CD14-positive monocyte (primary cell): ENCODE data around the gene CFL1. TPM values are rescaled to one million over a fixed set of nuclear protein-coding genes. Genes with fewer than 3 reads are reported as not detected.

Source experiments
- DNase-seq, 3 donors: peaks; one replicate each; pipeline ENCODE4 v3.0.0-alpha.2; 2011 to 2022
- H2AFZ ChIP-seq: 2 replicates; pipeline ENCODE4 v1.6.0; 2012; ENCODE audit warnings: mild to moderate bottlenecking, low read depth, low read length, inconsistent platforms; ENCODE audit not compliant: insufficient read depth, poor library complexity, severe bottlenecking
- H3K27ac ChIP-seq, 2 donors: 1 replicate in 1 of 2; 2 replicates in 1 of 2; pipeline ENCODE4 v1.5.1; 2012 to 2013; ENCODE audit warnings: low read length in 2 of 2, control low read depth in 1 of 2, inconsistent platforms in 1 of 2, low read depth in 1 of 2, mild to moderate bottlenecking in 1 of 2
- H3K27me3 ChIP-seq, 2 donors: one replicate each; pipeline versions ENCODE4 v1.6.0 to v1.6.1; 2011 to 2013; ENCODE audit warnings: low read length in 2 of 2; ENCODE audit not compliant: control insufficient read depth in 2 of 2, insufficient read depth in 2 of 2
- H3K36me3 ChIP-seq, 2 donors: replicated peaks in 1 of 2; 1 replicate in 1 of 2; 2 replicates in 1 of 2; pipeline versions ENCODE4 v1.5.1 to v1.6.1; 2012 to 2013; ENCODE audit warnings: low read length in 2 of 2, control low read depth in 1 of 2, inconsistent platforms in 1 of 2, mild to moderate bottlenecking in 1 of 2; ENCODE audit not compliant: insufficient read depth in 2 of 2, control insufficient read depth in 1 of 2
- H3K4me1 ChIP-seq, 2 donors: 1 replicate in 1 of 2; 2 replicates in 1 of 2; pipeline versions ENCODE4 v1.5.1 to v1.6.1; 2012 to 2013; ENCODE audit warnings: low read length in 2 of 2, control low read depth in 1 of 2, inconsistent platforms in 1 of 2, mild to moderate bottlenecking in 1 of 2, moderate library complexity in 1 of 2; ENCODE audit not compliant: insufficient read depth in 2 of 2, control insufficient read depth in 1 of 2
- H3K4me2 ChIP-seq: replicated peaks from 2 replicates; pipeline ENCODE3; 2012; ENCODE audit warnings: low read length, moderate library complexity, mild to moderate bottlenecking; ENCODE audit not compliant: poor library complexity, severe bottlenecking; ENCODE audit errors: extremely low read depth
- H3K4me3 ChIP-seq, 3 experiments: fragments of 200-600 bp in 1 of 3; sonication (generic) in 1 of 3; replicated peaks in 1 of 3; 1 replicate in 2 of 3; 2 replicates in 1 of 3; pipeline ENCODE4 v1.5.1; 2011 to 2013; ENCODE audit warnings: low read length in 3 of 3, mild to moderate bottlenecking in 3 of 3, control low read depth in 2 of 3, low read depth in 2 of 3, inconsistent platforms in 1 of 3, moderate library complexity in 1 of 3
- H3K79me2 ChIP-seq: 2 replicates; pipeline ENCODE4 v1.6.0; 2012; ENCODE audit warnings: mild to moderate bottlenecking, control low read depth, inconsistent platforms, low read length, moderate library complexity; ENCODE audit not compliant: insufficient read depth
- H3K9ac ChIP-seq: 2 replicates; pipeline ENCODE4 v1.6.0; 2017; ENCODE audit warnings: low read length, mild to moderate bottlenecking; ENCODE audit not compliant: insufficient read depth, poor library complexity, severe bottlenecking
- H3K9me3 ChIP-seq, 2 donors: replicated peaks in 1 of 2; 1 replicate in 1 of 2; 2 replicates in 1 of 2; pipeline versions ENCODE4 v1.5.1 to v1.6.1; 2012 to 2013; ENCODE audit warnings: low read length in 2 of 2, control low read depth in 1 of 2; ENCODE audit not compliant: control insufficient read depth in 1 of 2, insufficient read depth in 1 of 2
- H4K20me1 ChIP-seq: 2 replicates; pipeline ENCODE4 v1.6.0; 2012; ENCODE audit warnings: mild to moderate bottlenecking, low read length, control low read depth, moderate library complexity; ENCODE audit not compliant: insufficient read depth
- H3K27ac Mint-ChIP-seq, 7 donors: one replicate each; pipeline ENCODE4 v1.8.0; 2020; ENCODE audit warnings: mild to moderate bottlenecking in 7 of 7, mixed read lengths in 7 of 7, moderate library complexity in 6 of 7, inconsistent platforms in 2 of 7
- H3K27me3 Mint-ChIP-seq, 3 donors: one replicate each; pipeline ENCODE4 v1.8.0; 2021 to 2022; ENCODE audit warnings: low read depth in 3 of 3, mild to moderate bottlenecking in 3 of 3, mixed read lengths in 3 of 3, moderate library complexity in 3 of 3, inconsistent platforms in 1 of 3
- H3K36me3 Mint-ChIP-seq, 2 donors: one replicate each; pipeline ENCODE4 v1.8.0; 2020; ENCODE audit warnings: mixed read lengths in 2 of 2, inconsistent platforms in 1 of 2, mild to moderate bottlenecking in 1 of 2
- H3K4me1 Mint-ChIP-seq: one replicate; pipeline ENCODE4 v1.8.0; 2020; ENCODE audit warnings: mild to moderate bottlenecking, mixed read lengths
- H3K4me3 Mint-ChIP-seq, 2 donors: one replicate each; pipeline ENCODE4 v1.8.0; 2020; ENCODE audit warnings: mild to moderate bottlenecking in 2 of 2, mixed read lengths in 2 of 2, moderate library complexity in 1 of 2
- H3K9me3 Mint-ChIP-seq, 7 donors: one replicate each; pipeline ENCODE4 v1.8.0; 2020 to 2022; ENCODE audit warnings: mixed read lengths in 7 of 7, mild to moderate bottlenecking in 6 of 7, moderate library complexity in 6 of 7, inconsistent platforms in 2 of 7
- WGBS: methylation state at CpG from one replicate; pipeline ENCODE4 v1.1.5; 2013; ENCODE audit warnings: missing lambda C conversion rate; ENCODE audit not compliant: insufficient coverage; 5-methylcytosine and 5-hydroxymethylcytosine counted together
- intact Hi-C, 2 donors: fragments of 100-400 bp; cut with micrococcal nuclease; formaldehyde crosslinking; loops; one replicate each; pipeline versions ENCODE4 v1.15.0 to v1.15.1; 2023
- polyA plus RNA-seq, 3 donors: library from polyadenylated mRNA; depleted of rRNA in 1 of 3; unstranded in 2 of 3; stranded (reverse) in 1 of 3; fragments of 300-500 nt in 2 of 3; fragments of >200 nt in 1 of 3; fragmentation: Illumina TruSeq in 2 of 3; gene quantifications; 1 replicate in 2 of 3; 2 replicates in 1 of 3; pipeline ENCODE4 v1.2.3, GENCODE V29; 2012 to 2021
- TF ChIP-seq, protein P1 (sequence below): fragments of 200-600 bp; IDR thresholded peaks from one replicate; pipeline ENCODE4 v1.8.0; 2022; ENCODE audit warnings: antibody characterized with exemption, mild to moderate bottlenecking

CFL1 gene
- polyA plus RNA-seq, 3 donors: 1,281 to 2,233 (median 1,889) TPM

DNA sequence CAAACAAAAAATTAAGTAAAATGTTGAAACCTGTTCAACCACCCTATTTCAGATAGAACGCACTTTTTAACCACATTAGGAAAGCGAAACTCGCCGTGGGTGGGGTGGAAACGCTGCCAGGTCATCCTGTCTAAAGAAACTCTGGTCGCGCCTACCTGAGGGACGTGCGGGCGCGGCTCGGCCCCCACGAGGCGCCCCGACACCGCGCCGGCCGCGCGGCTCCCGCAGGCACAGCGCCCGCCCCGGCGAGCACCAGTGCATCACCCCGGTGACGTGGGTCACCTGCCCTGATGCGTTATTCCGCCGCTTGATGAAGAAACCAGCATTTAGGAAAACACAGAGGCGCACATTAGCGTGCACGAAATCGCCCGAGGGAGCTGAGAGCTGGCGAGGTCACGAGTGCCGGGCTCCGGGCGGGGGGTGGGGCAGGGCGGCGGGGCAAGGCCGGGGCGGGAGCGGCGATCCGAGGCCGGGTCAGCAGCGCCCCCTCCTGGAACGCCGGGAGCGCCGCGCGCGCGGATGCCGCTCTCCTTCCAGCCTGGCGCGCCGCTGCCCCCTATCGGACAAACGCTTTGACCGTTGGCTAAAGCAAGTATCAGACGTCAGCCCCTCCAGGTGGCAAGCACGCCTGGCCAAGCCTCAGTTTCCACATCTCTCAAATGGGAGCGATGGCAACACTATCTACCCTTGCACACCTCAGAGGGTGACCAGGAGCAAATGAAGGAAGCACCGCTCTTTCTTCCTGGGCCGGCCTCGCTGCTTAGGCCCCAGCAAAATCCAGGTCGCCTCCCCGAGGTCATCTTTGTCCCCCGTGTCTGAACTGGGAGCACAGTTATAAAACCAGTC is 39.9 kb downstream of the CFL1 start:
- peak overlapping the region; percentile 70 for H3K9ac ChIP-seq
- H3K4me2 ChIP-seq: peak overlapping the region; percentile 84
- H3K36me3 ChIP-seq: peaks cover 0 to 5% of the 10 kb centered on the region in 2 donors
- peak overlapping the region; percentile 72 to 88 (median 83) for H3K27ac Mint-ChIP-seq
- H3K27me3 ChIP-seq: no peaks in the 10 kb centered on the region
- peak overlapping the region; percentile 74 to 87 for H3K4me3 Mint-ChIP-seq
- peaks cover 32 to 39% of the 10 kb centered on the region in 2 donors for H3K4me1 ChIP-seq
- peaks cover 13 to 18% of the 10 kb centered on the region in 2 donors for H3K36me3 Mint-ChIP-seq
- H4K20me1 ChIP-seq: no peaks in the 10 kb centered on the region
- intact Hi-C loops: loop anchor here (1.0 to 10.0 kb wide), 6 partner anchors 36 to 193 kb away; partner anchors contain the start of gene AP5B1 (in 2 of the 2)
- DNase-seq: peak; percentile 87 to 94 (median 88)
- H3K27me3 Mint-ChIP-seq: peaks cover 0 to 1% (median 0%) of the 10 kb centered on the region in 3 donors
- 6% methylated on average over 72 of the region's 74 CpGs for WGBS
- H3K4me3 ChIP-seq: peak overlapping the region; percentile 45 to 80 (median 77)
- H3K79me2 ChIP-seq: peaks cover 12% of the 10 kb centered on the region
- no peaks in the 10 kb centered on the region for H3K9me3 ChIP-seq
- peaks cover 50% of the 10 kb centered on the region for H3K4me1 Mint-ChIP-seq
- peaks cover 0 to 2% (median 0%) of the 10 kb centered on the region in 7 donors for H3K9me3 Mint-ChIP-seq
- H2AFZ ChIP-seq: peak overlapping the region; percentile 92
- TF ChIP-seq, protein P1, sequence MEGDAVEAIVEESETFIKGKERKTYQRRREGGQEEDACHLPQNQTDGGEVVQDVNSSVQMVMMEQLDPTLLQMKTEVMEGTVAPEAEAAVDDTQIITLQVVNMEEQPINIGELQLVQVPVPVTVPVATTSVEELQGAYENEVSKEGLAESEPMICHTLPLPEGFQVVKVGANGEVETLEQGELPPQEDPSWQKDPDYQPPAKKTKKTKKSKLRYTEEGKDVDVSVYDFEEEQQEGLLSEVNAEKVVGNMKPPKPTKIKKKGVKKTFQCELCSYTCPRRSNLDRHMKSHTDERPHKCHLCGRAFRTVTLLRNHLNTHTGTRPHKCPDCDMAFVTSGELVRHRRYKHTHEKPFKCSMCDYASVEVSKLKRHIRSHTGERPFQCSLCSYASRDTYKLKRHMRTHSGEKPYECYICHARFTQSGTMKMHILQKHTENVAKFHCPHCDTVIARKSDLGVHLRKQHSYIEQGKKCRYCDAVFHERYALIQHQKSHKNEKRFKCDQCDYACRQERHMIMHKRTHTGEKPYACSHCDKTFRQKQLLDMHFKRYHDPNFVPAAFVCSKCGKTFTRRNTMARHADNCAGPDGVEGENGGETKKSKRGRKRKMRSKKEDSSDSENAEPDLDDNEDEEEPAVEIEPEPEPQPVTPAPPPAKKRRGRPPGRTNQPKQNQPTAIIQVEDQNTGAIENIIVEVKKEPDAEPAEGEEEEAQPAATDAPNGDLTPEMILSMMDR: peak; percentile 100
- peak overlapping the region; percentile 65 to 84 for H3K27ac ChIP-seq

DNA sequence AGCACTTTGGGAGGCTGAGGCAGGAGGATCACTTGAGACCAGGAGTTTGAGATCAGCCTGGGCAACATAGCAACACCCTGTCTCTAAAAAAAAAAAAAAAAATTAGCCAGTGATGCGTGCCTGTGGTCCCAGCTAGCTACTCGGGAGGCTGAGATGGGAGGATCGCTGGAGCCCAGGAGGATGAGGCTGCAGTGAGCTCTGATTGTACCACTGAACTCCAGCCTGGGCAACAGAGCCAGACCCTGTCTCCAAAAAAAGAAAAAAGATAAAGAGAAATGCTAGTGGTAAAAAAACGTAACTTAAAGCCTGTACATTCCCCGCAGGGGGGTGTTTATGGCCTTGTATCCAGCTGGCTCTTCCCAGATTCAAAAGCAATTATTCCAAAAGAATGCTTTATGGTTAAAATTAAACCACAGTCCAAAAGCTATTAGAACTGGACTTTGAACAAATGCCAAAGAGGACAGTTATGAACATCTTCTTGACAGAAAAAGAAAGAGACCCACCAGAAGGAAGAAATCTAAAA is 40.6 kb downstream of the CFL1 start:
- H3K27me3 Mint-ChIP-seq: peaks cover 0 to 1% (median 0%) of the 10 kb centered on the region in 3 donors
- DNase-seq: no peak
- Histone ChIP-seq H3K9me3 (no peaks in the 10 kb centered on the region), H3K9ac (peak overlapping the region; percentile 70), H3K79me2 (peaks cover 12% of the 10 kb centered on the region), H2AFZ (peak overlapping the region; percentile 92), H3K4me3 (peak overlapping the region; percentile 45 to 80 (median 77)), H4K20me1 (no peaks in the 10 kb centered on the region), H3K27me3 (no peaks in the 10 kb centered on the region), H3K4me2 (peak overlapping the region; percentile 84), H3K27ac (peak overlapping the region; percentile 65 to 84), H3K36me3 (peaks cover 0 to 5% of the 10 kb centered on the region in 2 donors), H3K4me1 (peaks cover 32 to 39% of the 10 kb centered on the region in 2 donors)
- peaks cover 50% of the 10 kb centered on the region for H3K4me1 Mint-ChIP-seq
- H3K27ac Mint-ChIP-seq: peak overlapping the region; percentile 72 to 88 (median 83)
- H3K9me3 Mint-ChIP-seq: peaks cover 0 to 2% (median 0%) of the 10 kb centered on the region in 7 donors
- WGBS: 58% methylated on average over 4 of the region's 5 CpGs
- intact Hi-C loops: loop anchor here (1.0 to 10.0 kb wide), 4 partner anchors 35 to 193 kb away; partner anchors contain the start of gene AP5B1 (in 2 of the 2)
- peaks cover 13 to 18% of the 10 kb centered on the region in 2 donors for H3K36me3 Mint-ChIP-seq
- TF ChIP-seq, protein P1: no peak
- peak overlapping the region; percentile 74 to 87 for H3K4me3 Mint-ChIP-seq
